ENCODE data around the gene PSMC5. TPM values are rescaled to one million over a fixed set of nuclear protein-coding genes. Genes with fewer than 3 reads are reported as not detected.

PSMC5 gene
- total and polyA plus RNA-seq, 9 of the 15 experiments (the other 6 are each of a cell fraction or from before 2014, with no cell fraction given): 89.2 to 393 (median 161) TPM

DNA sequence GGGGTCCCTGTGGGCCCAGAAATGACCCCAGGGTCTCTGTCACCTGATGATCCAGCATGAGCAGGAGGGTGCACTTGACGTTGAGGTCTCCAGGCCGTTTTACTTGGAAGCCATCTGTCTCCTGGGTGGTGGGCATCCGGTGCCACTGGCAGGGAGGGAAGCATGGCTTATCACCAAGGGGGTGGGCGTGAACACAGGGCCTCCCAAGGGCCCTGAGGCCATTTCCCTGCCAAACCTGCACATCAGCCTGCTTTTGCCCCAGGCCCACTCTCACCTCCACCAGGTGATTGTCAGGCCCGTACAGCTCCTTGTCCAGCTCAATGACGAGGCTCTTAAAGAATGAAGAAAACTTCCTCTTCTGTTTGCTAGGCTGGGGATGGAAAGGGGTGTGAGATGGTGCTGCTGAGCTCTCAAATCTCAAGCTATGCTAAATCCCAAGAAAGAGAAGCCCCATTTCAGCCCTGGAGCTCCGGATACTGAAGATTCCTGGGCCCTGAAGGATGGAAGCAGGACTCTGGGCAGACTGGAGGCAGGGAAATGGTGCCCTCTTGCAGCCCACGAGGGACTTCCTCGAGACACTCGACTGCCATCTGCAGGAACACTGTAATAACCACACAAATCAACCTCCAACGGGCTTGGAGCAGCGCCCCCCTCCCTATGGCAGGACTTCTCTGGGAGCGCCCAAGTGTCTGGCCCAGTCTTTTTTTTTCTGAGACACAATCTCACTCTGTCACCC is 7.4 kb downstream of the PSMC5 start (continued):
- TF ChIP-seq, protein P1, sequence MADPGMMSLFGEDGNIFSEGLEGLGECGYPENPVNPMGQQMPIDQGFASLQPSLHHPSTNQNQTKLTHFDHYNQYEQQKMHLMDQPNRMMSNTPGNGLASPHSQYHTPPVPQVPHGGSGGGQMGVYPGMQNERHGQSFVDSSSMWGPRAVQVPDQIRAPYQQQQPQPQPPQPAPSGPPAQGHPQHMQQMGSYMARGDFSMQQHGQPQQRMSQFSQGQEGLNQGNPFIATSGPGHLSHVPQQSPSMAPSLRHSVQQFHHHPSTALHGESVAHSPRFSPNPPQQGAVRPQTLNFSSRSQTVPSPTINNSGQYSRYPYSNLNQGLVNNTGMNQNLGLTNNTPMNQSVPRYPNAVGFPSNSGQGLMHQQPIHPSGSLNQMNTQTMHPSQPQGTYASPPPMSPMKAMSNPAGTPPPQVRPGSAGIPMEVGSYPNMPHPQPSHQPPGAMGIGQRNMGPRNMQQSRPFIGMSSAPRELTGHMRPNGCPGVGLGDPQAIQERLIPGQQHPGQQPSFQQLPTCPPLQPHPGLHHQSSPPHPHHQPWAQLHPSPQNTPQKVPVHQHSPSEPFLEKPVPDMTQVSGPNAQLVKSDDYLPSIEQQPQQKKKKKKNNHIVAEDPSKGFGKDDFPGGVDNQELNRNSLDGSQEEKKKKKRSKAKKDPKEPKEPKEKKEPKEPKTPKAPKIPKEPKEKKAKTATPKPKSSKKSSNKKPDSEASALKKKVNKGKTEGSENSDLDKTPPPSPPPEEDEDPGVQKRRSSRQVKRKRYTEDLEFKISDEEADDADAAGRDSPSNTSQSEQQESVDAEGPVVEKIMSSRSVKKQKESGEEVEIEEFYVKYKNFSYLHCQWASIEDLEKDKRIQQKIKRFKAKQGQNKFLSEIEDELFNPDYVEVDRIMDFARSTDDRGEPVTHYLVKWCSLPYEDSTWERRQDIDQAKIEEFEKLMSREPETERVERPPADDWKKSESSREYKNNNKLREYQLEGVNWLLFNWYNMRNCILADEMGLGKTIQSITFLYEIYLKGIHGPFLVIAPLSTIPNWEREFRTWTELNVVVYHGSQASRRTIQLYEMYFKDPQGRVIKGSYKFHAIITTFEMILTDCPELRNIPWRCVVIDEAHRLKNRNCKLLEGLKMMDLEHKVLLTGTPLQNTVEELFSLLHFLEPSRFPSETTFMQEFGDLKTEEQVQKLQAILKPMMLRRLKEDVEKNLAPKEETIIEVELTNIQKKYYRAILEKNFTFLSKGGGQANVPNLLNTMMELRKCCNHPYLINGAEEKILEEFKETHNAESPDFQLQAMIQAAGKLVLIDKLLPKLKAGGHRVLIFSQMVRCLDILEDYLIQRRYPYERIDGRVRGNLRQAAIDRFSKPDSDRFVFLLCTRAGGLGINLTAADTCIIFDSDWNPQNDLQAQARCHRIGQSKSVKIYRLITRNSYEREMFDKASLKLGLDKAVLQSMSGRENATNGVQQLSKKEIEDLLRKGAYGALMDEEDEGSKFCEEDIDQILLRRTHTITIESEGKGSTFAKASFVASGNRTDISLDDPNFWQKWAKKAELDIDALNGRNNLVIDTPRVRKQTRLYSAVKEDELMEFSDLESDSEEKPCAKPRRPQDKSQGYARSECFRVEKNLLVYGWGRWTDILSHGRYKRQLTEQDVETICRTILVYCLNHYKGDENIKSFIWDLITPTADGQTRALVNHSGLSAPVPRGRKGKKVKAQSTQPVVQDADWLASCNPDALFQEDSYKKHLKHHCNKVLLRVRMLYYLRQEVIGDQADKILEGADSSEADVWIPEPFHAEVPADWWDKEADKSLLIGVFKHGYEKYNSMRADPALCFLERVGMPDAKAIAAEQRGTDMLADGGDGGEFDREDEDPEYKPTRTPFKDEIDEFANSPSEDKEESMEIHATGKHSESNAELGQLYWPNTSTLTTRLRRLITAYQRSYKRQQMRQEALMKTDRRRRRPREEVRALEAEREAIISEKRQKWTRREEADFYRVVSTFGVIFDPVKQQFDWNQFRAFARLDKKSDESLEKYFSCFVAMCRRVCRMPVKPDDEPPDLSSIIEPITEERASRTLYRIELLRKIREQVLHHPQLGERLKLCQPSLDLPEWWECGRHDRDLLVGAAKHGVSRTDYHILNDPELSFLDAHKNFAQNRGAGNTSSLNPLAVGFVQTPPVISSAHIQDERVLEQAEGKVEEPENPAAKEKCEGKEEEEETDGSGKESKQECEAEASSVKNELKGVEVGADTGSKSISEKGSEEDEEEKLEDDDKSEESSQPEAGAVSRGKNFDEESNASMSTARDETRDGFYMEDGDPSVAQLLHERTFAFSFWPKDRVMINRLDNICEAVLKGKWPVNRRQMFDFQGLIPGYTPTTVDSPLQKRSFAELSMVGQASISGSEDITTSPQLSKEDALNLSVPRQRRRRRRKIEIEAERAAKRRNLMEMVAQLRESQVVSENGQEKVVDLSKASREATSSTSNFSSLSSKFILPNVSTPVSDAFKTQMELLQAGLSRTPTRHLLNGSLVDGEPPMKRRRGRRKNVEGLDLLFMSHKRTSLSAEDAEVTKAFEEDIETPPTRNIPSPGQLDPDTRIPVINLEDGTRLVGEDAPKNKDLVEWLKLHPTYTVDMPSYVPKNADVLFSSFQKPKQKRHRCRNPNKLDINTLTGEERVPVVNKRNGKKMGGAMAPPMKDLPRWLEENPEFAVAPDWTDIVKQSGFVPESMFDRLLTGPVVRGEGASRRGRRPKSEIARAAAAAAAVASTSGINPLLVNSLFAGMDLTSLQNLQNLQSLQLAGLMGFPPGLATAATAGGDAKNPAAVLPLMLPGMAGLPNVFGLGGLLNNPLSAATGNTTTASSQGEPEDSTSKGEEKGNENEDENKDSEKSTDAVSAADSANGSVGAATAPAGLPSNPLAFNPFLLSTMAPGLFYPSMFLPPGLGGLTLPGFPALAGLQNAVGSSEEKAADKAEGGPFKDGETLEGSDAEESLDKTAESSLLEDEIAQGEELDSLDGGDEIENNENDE (IDR thresholded peaks at IDR 0.05; ENCODE audit: low read depth, low read length): no peak
- no peak for TF ChIP-seq FOXM1 (IDR thresholded peaks at IDR 0.05; ENCODE audit: low read depth)
- no peak for TF ChIP-seq FOXM1 (CRISPR knock-in tag; IDR thresholded peaks at IDR 0.05; ENCODE audit: low read depth)
- no peak for TF ChIP-seq STAT5A (IDR thresholded peaks at IDR 0.05; ENCODE audit: borderline replicate concordance, low read length)
- TF ChIP-seq, protein P2, sequence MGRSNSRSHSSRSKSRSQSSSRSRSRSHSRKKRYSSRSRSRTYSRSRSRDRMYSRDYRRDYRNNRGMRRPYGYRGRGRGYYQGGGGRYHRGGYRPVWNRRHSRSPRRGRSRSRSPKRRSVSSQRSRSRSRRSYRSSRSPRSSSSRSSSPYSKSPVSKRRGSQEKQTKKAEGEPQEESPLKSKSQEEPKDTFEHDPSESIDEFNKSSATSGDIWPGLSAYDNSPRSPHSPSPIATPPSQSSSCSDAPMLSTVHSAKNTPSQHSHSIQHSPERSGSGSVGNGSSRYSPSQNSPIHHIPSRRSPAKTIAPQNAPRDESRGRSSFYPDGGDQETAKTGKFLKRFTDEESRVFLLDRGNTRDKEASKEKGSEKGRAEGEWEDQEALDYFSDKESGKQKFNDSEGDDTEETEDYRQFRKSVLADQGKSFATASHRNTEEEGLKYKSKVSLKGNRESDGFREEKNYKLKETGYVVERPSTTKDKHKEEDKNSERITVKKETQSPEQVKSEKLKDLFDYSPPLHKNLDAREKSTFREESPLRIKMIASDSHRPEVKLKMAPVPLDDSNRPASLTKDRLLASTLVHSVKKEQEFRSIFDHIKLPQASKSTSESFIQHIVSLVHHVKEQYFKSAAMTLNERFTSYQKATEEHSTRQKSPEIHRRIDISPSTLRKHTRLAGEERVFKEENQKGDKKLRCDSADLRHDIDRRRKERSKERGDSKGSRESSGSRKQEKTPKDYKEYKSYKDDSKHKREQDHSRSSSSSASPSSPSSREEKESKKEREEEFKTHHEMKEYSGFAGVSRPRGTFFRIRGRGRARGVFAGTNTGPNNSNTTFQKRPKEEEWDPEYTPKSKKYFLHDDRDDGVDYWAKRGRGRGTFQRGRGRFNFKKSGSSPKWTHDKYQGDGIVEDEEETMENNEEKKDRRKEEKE (IDR thresholded peaks at IDR 0.05; ENCODE audit: borderline replicate concordance in 1 of 2, control insufficient read depth in 1 of 2, low read depth in 2 of 2, low read length in 1 of 2): no peak
- TF ChIP-seq DDX20 (tag; IDR thresholded peaks at IDR 0.05; ENCODE audit: low read depth): no peak
- TF ChIP-seq GATAD2B (IDR thresholded peaks at IDR 0.05; ENCODE audit: borderline replicate concordance): no peak
- TF ChIP-seq RFX5 (IDR thresholded peaks at IDR 0.05; ENCODE audit: low read depth, low read length): no peak
- no peak for TF ChIP-seq CBX3 (IDR thresholded peaks at IDR 0.05; ENCODE audit: borderline replicate concordance in 1 of 2, low read length in 2 of 2)

Data from K562 (cell line).